Measurements from ENCODE around the gene ADH6.
"Not testable (repeated sequence)": the region's sequence is repeated elsewhere in the genome, so short reads cannot be mapped to it uniquely, and the experiment has no call there.

ADH6 gene

DNA sequence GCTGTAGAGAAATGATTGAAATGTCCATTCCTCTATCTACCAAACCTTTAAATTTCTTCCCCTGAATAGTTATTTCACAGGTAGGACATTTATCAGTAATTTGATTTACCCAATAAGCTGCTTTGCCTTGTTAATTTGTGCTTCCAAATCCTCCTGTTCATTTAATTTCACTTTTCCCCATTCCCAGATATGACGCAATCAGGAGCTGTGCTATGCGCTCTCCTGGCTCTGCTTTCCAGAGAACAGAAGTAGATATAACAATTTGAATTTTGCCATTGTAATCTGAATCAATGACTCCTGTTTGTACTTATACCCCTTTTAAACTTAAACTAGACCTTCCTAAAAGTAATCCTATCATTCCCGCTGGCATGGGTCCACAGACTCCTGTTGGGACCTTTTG, 29.1 kb downstream of the ADH6 start:
- not testable (repeated sequence) for DNase-seq

- DNase-seq: no peak
Measured at GRCh38 chr4:99186029-99186428, 33.0 kb downstream of the ADH6 start.

DNA sequence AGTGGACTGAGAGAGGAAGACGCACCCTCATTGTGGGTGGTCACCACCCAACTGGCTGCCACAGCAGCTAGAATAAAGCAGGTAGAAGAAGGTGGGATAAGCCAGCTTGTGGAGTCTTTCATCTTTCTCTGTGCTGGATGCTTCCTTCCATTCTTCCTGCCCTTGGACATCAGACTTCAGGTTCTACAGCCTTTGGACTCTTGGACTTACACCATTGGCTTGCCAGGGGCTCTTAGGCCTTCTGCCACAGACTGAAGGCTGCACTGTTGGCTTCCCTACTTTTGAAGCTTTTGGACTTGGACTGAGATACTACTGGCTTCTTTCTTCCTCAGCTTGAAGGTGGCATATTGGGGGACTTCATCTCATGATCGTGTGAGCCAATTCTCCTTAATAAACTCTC, 33.5 kb downstream of the ADH6 start:
- no peak for DNase-seq

DNA sequence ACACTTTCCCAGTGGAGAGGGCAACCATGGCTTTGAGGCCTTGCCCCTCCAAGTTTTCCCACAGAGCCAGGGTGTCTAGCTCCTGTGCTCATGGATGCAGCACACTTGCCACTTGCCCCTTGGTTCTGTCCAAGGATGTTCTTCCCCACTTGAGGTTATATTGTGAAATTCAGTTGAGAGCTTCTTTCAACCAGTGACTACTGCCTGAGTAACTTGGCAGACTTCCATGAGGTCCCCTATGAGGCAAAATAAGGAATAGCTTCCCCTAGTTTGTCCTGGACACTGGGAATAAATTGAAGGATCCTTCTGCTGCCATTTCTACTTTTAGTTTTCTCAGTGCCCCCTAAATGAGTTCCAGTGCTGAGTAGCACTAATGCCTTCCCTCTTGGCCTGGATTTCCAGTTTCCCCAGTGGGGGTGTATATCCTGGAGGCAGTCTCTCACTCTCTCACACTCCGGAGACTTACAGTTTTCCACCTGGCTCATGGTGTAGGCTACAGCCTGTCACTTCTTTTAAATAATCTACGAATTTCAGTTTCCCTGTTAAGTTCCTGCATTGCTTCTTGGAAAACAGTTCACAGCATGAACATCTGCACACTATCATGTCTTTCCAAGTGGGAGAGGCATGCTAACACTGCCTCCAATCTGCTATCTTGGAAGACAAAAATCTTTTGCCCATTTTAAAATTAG, 38.5 kb downstream of the ADH6 start:
- no peak for DNase-seq

DNA sequence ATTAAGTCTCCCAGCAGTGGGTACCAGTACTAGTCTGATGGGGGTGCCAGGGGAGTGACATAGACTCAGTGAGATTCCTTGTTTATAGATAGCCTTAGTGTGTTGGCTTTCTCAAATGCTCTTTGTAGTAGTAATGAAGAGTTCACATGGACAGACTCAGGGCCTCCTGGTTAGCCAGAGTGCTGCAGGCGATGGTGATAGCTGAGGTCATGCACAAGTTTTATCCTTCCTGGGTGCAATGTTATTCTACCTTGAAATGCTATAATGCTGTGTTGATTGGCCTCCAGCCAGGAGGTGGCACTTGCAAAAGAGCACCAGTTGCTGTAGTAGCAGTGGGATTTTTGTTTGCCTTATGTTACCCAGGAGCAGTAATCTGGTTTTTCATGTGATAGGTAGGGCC, 39.4 kb downstream of the ADH6 start:
- no peak for DNase-seq

DNA sequence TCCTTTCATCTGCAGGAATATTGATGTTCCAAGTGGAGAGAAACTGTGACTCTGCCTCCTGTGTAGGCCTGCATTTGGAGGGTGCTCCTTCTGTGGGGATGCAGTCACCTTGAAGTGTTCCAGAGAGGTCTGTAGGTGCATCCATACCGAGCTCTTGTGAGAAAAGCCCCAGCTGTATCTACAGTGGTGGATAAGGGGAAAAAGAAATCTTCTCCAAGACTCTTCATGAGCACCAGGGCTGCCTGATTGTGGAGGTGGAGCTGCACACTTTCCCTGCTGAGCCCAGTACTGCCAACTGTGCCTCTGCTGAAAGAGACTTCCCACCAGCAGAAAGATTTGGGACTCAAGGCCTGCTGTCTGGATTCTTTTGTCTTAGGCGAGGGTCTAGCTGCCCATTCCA, 39.9 kb downstream of the ADH6 start:
- DNase-seq: no peak

DNA sequence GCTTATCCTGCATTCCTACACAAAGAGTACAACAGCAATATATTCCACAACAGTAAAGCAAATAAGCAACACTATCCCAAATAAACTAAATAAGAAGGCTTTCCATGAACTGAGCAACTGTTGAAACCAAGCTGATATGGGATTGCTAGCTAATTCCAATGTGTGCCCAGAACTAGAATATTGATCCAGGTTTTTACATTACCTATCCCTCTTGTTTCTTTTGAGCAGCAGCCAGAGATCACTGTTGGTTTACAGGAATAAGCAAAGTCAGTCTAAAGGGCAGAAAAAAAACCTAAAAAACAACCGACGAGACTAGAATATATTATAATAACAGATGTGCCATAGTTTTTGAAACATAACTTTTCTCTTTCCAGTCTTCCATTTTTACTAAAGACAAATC, 52.5 kb downstream of the ADH6 start:
- no peak for DNase-seq

- no peak for DNase-seq
Measured at GRCh38 chr4:99165978-99166377, 53.1 kb downstream of the ADH6 start.

GRCh38 chr4:99161373-99162099, 57.5 kb downstream of the ADH6 start:
- DNase-seq: no peak

DNA sequence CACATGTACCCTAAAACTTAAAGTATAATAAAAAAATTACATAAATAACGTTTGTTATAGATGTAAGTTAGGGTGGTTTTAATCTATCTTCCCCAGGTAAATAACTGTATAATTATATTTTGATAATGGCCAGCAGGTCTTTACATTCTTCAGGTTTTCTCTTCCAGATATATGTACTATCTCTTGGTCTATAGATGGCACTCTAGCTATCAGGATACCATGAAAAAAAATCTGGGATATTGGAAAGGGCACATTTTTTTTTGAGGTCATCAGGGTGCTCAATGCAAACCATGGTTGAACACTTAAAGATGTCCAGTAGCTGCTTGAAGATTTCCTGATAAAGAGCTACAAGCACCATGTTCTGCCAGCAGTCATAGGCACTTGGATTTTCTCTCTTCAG, 59.3 kb downstream of the ADH6 start:
- DNase-seq: no peak

GRCh38 chr4:99157478-99157935, 61.5 kb downstream of the ADH6 start:
- no peak for DNase-seq

- DNase-seq: no peak
Measured at GRCh38 chr4:99156992-99157391, 62.1 kb downstream of the ADH6 start.

- DNase-seq: no peak
Measured at GRCh38 chr4:99154658-99155342, 64.2 kb downstream of the ADH6 start.

Measured in activated T-cell treated with anti-CD3 and anti-CD28 coated beads, Interleukin-2, amount 50 U/mL, for 1 hour (primary cell).